Vagina (tissue), 2 donors: ENCODE results near the gene DOK6. TPM values are rescaled to one million over a fixed set of nuclear protein-coding genes. Genes with fewer than 3 reads are reported as not detected.

Experiments
- DNase-seq, 2 donors: peaks; one replicate each; pipeline ENCODE4 v3.0.0-alpha.2; 2017; ENCODE audit errors: extremely low spot score in 2 of 2
- H3K27ac ChIP-seq: fragments of 200-600 bp; sonication (generic); one replicate; pipeline ENCODE4 v1.5.1; 2019
- H3K27me3 ChIP-seq: fragments of 200-600 bp; sonication (generic); one replicate; pipeline ENCODE4 v1.5.1; 2019
- H3K36me3 ChIP-seq, 2 donors: fragments of 200-600 bp; sonication (generic); one replicate each; pipeline ENCODE4 v1.5.1; 2017 to 2019
- H3K4me1 ChIP-seq: fragments of 200-600 bp; sonication (generic); one replicate; pipeline ENCODE4 v1.5.1; 2019
- H3K4me3 ChIP-seq, 2 donors: fragments of 200-600 bp; sonication (generic); 1 replicate in 1 of 2; 2 replicates in 1 of 2; pipeline ENCODE4 v1.5.1; 2016 to 2019
- H3K9me3 ChIP-seq: fragments of 200-600 bp; sonication (generic); one replicate; pipeline ENCODE4 v1.5.1; 2019
- POLR2A ChIP-seq, 2 donors: fragments of 450-650 bp; IDR thresholded peaks; one replicate each; pipeline ENCODE4 v1.6.1; 2017; ENCODE audit warnings: antibody characterized with exemption in 2 of 2, mild to moderate bottlenecking in 2 of 2, moderate library complexity in 2 of 2
- POLR2AphosphoS5 ChIP-seq, 2 donors: sonication (generic); formaldehyde crosslinking; IDR thresholded peaks; one replicate each; pipeline ENCODE4 v1.9.0; 2017; ENCODE audit warnings: antibody characterized with exemption in 2 of 2, mild to moderate bottlenecking in 2 of 2, low read depth in 1 of 2; ENCODE audit not compliant: insufficient read depth in 1 of 2
- intact Hi-C: fragments of 100-400 bp; cut with DNase I; formaldehyde crosslinking; loops from one replicate; pipeline ENCODE4 v1.15.1; 2023
- total RNA-seq: library from RNA; depleted of rRNA; stranded (reverse); fragments of >200 nt; gene quantifications from one replicate; pipeline ENCODE4 v1.2.3, GENCODE V29; 2016
- TF ChIP-seq, protein P1 (sequence below), 3 experiments: fragments of 450-650 bp in 2 of 3; fragments of 200-600 bp in 1 of 3; sonication (generic) in 1 of 3; IDR thresholded peaks; one replicate each; pipeline ENCODE4 v1.5.1; 2017 to 2019; ENCODE audit warnings: antibody characterized with exemption in 3 of 3, mild to moderate bottlenecking in 2 of 3, moderate library complexity in 2 of 3

DOK6 gene
- total RNA-seq, 1 donor from 2014 or later = 1.2 TPM

DNA sequence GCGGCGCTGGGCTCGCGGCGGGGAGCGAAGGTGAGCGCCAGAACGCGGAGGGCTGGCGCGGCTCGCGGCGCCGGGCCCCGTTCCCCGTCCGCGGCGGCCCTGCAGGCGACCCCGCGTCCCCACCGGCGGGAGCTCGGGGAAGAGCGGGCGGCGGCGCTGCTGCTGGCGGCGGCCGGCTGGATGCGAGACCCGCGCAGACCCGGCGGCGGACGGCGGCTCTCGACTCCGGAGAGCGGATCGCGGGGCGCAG is 213 bp downstream of the DOK6 start:
- TF ChIP-seq POLR2AphosphoS5 (IDR thresholded peaks at IDR 0.05; ENCODE audit: insufficient read depth in 1 of 2, low read depth in 1 of 2) = no peak
- TF ChIP-seq, protein P1, sequence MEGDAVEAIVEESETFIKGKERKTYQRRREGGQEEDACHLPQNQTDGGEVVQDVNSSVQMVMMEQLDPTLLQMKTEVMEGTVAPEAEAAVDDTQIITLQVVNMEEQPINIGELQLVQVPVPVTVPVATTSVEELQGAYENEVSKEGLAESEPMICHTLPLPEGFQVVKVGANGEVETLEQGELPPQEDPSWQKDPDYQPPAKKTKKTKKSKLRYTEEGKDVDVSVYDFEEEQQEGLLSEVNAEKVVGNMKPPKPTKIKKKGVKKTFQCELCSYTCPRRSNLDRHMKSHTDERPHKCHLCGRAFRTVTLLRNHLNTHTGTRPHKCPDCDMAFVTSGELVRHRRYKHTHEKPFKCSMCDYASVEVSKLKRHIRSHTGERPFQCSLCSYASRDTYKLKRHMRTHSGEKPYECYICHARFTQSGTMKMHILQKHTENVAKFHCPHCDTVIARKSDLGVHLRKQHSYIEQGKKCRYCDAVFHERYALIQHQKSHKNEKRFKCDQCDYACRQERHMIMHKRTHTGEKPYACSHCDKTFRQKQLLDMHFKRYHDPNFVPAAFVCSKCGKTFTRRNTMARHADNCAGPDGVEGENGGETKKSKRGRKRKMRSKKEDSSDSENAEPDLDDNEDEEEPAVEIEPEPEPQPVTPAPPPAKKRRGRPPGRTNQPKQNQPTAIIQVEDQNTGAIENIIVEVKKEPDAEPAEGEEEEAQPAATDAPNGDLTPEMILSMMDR (IDR thresholded peaks at IDR 0.05) = no peak
- no peak for TF ChIP-seq POLR2A (IDR thresholded peaks at IDR 0.05)

DNA sequence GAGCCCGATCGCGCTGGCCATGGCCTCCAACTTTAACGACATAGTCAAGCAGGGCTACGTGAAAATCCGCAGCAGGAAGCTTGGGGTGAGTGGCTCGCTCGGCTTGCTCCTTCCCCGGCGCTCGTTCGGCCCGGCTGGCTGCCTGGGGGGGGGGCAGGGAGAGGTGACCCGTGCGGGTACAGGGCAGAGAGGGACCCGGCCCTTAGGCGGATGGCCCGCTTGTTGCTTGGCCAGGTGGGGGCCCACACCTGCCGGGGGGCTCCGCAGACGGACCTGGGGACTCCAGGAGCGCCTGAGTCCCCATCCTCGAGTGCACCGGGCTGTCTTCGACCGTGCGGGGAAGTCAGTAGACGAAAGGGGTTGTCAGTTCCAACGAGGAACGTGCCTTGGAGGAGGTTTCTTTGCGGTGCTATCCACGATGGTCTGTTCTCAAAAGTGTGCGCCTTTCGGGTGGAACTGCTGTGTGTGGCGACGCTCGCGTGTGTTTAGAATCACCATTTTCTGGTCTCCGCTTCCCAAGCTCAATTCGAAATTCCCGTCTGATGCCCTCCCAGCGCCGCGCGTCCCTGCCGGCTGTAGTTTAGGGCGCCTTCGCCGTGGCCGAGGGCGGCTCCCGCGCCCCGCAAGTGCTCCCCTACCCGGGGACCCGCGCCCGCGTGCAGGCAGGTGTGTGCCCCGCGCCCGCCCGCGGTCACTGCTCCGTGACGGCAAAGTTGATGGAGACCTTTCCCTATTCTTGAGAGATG is 711 bp downstream of the DOK6 start:
- intact Hi-C loops = no loop called here
- no peak for DNase-seq
- H3K27ac ChIP-seq = peak overlapping the region; percentile 60

More for the DNA sequence above, 213 bp downstream of the DOK6 start:
- intact Hi-C loops = no loop called here
- Histone ChIP-seq H3K36me3 (no peaks in the 10 kb centered on the region), H3K4me3 (peak overlapping the region; percentile 55 to 63), H3K27me3 (no peaks in the 10 kb centered on the region), H3K9me3 (no peaks in the 10 kb centered on the region), H3K4me1 (peaks cover 12% of the 10 kb centered on the region), H3K27ac (peak overlapping the region; percentile 60)
- no peak for DNase-seq

DNA sequence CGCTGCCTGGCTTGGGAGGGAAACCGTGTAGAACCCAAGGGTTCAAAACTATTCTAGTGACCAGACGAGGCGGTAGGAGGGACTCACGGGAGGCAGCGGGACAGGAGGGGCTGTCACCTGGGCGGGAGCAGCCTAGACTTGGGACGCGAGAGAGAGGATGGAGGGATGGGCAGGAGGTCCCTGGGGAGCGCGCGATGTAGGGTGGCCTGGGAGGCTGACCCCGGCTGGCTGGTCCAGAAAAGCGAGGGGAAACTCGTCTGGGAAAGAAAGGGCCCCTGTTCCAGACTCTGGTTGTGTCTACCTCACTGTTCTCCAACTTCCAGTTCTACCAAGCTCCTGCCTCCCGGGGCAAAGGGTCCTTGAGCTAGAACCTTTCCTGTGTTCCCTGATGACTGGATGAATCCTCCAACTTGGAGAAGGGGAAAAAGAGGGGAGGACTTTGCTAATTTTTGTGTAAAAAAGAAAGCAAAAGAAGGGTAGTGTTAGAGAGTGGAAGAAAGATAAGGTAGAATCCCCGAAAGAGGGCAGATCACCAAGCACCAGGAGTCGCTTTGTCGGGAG is 1.4 kb downstream of the DOK6 start:
- no peaks in the 10 kb centered on the region for H3K36me3 ChIP-seq
- no peak for DNase-seq
- peak overlapping the region; percentile 55 to 63 for H3K4me3 ChIP-seq
- H3K27ac ChIP-seq = peak overlapping the region; percentile 60
- no peaks in the 10 kb centered on the region for H3K9me3 ChIP-seq
- H3K27me3 ChIP-seq = no peaks in the 10 kb centered on the region
- H3K4me1 ChIP-seq = peaks cover 12% of the 10 kb centered on the region
- intact Hi-C loops = no loop called here
- TF ChIP-seq POLR2A (IDR thresholded peaks at IDR 0.05) (no peak), POLR2AphosphoS5 (IDR thresholded peaks at IDR 0.05; ENCODE audit: insufficient read depth in 1 of 2, low read depth in 1 of 2) (no peak)
- TF ChIP-seq, protein P1 (IDR thresholded peaks at IDR 0.05) = no peak

More for the DNA sequence above, 711 bp downstream of the DOK6 start:
- Histone ChIP-seq H3K4me3 (peak overlapping the region; percentile 55 to 63), H3K9me3 (no peaks in the 10 kb centered on the region), H3K4me1 (peaks cover 12% of the 10 kb centered on the region), H3K36me3 (no peaks in the 10 kb centered on the region), H3K27me3 (no peaks in the 10 kb centered on the region)
- TF ChIP-seq POLR2AphosphoS5 (IDR thresholded peaks at IDR 0.05; ENCODE audit: insufficient read depth in 1 of 2, low read depth in 1 of 2) (no peak), POLR2A (IDR thresholded peaks at IDR 0.05) (no peak)
- TF ChIP-seq, protein P1 (IDR thresholded peaks at IDR 0.05) = no peak

DNA sequence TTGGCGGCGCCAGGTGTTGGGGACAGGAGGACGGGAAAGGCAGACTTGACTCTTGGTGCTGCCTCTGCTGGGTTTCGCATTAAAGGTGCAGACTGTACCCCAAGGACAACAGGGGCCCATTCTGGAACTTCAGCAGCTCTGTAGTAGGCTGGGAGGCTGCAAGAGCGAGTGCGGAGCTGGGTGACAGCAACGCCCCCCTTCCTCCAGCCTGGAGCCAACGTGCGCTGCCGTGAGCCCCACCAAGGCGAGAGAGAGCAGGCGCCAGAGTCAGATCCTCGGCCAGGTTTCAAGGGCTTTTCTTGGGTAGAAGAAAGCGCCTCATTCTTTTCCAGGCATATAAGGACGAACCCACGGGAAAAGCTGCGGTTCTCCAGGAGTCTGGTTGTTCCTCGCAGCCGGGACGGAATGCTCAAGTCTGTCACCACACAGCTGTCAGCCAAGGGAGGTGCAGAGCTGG is 1.9 kb downstream of the DOK6 start:
- intact Hi-C loops = no loop called here
- H3K36me3 ChIP-seq = no peaks in the 10 kb centered on the region
- peaks cover 12% of the 10 kb centered on the region for H3K4me1 ChIP-seq
- TF ChIP-seq, protein P1 (IDR thresholded peaks at IDR 0.05) = no peak
- TF ChIP-seq POLR2AphosphoS5 (IDR thresholded peaks at IDR 0.05; ENCODE audit: insufficient read depth in 1 of 2, low read depth in 1 of 2) (no peak), POLR2A (IDR thresholded peaks at IDR 0.05) (no peak)
- H3K27me3 ChIP-seq = no peaks in the 10 kb centered on the region
- no peak overlapping the region for H3K27ac ChIP-seq
- no peaks in the 10 kb centered on the region for H3K9me3 ChIP-seq
- no peak for DNase-seq
- peak overlapping the region; percentile 55 to 63 for H3K4me3 ChIP-seq

DNA sequence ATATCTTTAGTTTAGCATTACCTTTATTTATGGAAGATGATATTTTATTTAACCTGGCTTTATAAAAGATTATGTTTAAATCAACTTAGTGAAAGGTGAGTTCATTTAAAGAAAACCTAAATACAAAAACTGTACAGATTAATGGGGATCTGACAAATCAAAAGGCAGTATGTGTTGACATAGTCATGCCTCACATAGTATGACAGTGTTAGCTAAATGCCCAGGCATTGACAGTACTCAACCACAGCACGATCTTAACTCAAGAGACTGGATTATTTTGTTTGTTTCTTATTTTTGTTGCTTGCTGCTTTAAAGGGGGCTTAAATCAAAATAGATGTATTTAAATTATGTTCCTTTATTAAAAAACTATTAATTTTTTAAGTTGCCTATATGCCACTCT is 7.8 kb downstream of the DOK6 start:
- Histone ChIP-seq H3K27ac (no peak overlapping the region), H3K36me3 (no peaks in the 10 kb centered on the region), H3K4me3 (no peak overlapping the region), H3K4me1 (no peaks in the 10 kb centered on the region), H3K27me3 (no peaks in the 10 kb centered on the region), H3K9me3 (no peaks in the 10 kb centered on the region)
- TF ChIP-seq POLR2AphosphoS5 (IDR thresholded peaks at IDR 0.05; ENCODE audit: insufficient read depth in 1 of 2, low read depth in 1 of 2) (no peak), POLR2A (IDR thresholded peaks at IDR 0.05) (no peak)
- TF ChIP-seq, protein P1 (IDR thresholded peaks at IDR 0.05) = no peak
- DNase-seq = no peak
- intact Hi-C loops = loop anchor here (5.0 kb wide), 1 partner anchor 1921 kb away; no protein-coding TSS in a partner anchor
